ENCODE measurements around the gene PTPN11. TPM values are rescaled to one million over a fixed set of nuclear protein-coding genes. Genes with fewer than 3 reads are reported as not detected.

PTPN11 gene
- total RNA-seq, 1 experiment from 2014 or later: 181 TPM

GRCh38 chr12:112386726-112387125 lies 32.0 kb upstream of the PTPN11 start (continued):
- TF ChIP-seq REST (IDR thresholded peaks at IDR 0.05; ENCODE audit: low read depth): no peak
- no peak for TF ChIP-seq YY1 (IDR thresholded peaks at IDR 0.05; ENCODE audit: extremely low read depth, insufficient replicate concordance, low read depth, low read length)
- no peak for TF ChIP-seq POLR2A (IDR thresholded peaks at IDR 0.05; ENCODE audit: borderline replicate concordance, extremely low read depth, insufficient read depth, insufficient read length)
- no peak for TF ChIP-seq MAX (IDR thresholded peaks at IDR 0.05)
- TF ChIP-seq EZH2phosphoT487 (IDR thresholded peaks at IDR 0.05; ENCODE audit: borderline replicate concordance): no peak

GRCh38 chr12:112389228-112389627 lies 29.5 kb upstream of the PTPN11 start:
- CTCF ChIA-PET: no interaction called here
- Histone ChIP-seq H3K9me3 (ENCODE audit: control insufficient read depth in 1 of 2, insufficient read depth in 1 of 2, low read depth in 1 of 2, low read length in 2 of 2) (no peaks in the 10 kb centered on the region), H2AFZ (ENCODE audit: low read depth, low read length, poor library complexity, severe bottlenecking) (no peak overlapping the region), H3K27ac (ENCODE audit: low read depth, low read length) (no peak overlapping the region), H3K27me3 (ENCODE audit: insufficient read depth, low read length) (no peaks in the 10 kb centered on the region), H3K4me3 (replicated peaks in 1 of 2; ENCODE audit: low read depth in 1 of 2, low read length in 2 of 2) (no peak overlapping the region), H4K20me1 (ENCODE audit: insufficient read depth) (no peaks in the 10 kb centered on the region), H3K9me2 (ENCODE audit: insufficient read depth) (no peaks in the 10 kb centered on the region), H3K4me2 (ENCODE audit: low read length) (no peak overlapping the region), H3K36me3 (ENCODE audit: control insufficient read depth in 1 of 2, insufficient read depth in 2 of 2, low read length in 2 of 2) (no peaks in the 10 kb centered on the region), H3K4me1 (ENCODE audit: control insufficient read depth in 1 of 2, insufficient read depth in 2 of 2, low read length in 2 of 2) (peaks cover 0 to 6% of the 10 kb centered on the region in 2 experiments; a peak in 2 of 4 replicates), H3K79me2 (ENCODE audit: insufficient read depth, low read length) (no peaks in the 10 kb centered on the region), H3K9ac (ENCODE audit: low read length) (no peak overlapping the region)
- DNase-seq (ENCODE audit: low read depth, low spot score) (no peak), ATAC-seq (no peak)
- intact Hi-C loops (cut with micrococcal nuclease): loop anchor here (10.0 kb wide), 3 partner anchors 94 to 354 kb away; partner anchors contain the start of gene NAA25
- BruUV-seq (replicated peaks): no TSS peak
- RAD21 ChIA-PET (ENCODE audit: low non-redundant PET in 1 of 2, low total read pairs in 2 of 2, uncharacterized antibody in 2 of 2, unreplicated experiment in 2 of 2): no interaction called here
- POLR2A ChIA-PET: no interaction called here
- TF ChIP-seq RAD21 (IDR thresholded peaks at IDR 0.05; ENCODE audit: low read depth): no peak
- no peak for TF ChIP-seq MAX (IDR thresholded peaks at IDR 0.05)
- no peak for TF ChIP-seq POLR2A (IDR thresholded peaks at IDR 0.05; ENCODE audit: borderline replicate concordance, extremely low read depth, insufficient read depth, insufficient read length)
- TF ChIP-seq EGR1 (IDR thresholded peaks at IDR 0.05; ENCODE audit: low read depth): no peak
- TF ChIP-seq CEBPB (IDR thresholded peaks at IDR 0.05; ENCODE audit: low read depth): no peak
- TF ChIP-seq EZH2phosphoT487 (IDR thresholded peaks at IDR 0.05; ENCODE audit: borderline replicate concordance): no peak
- TF ChIP-seq SP1 (IDR thresholded peaks at IDR 0.05; ENCODE audit: low read depth): no peak
- no peak for TF ChIP-seq CBX3 (IDR thresholded peaks at IDR 0.05; ENCODE audit: low read depth)
- TF ChIP-seq ZBTB33 (IDR thresholded peaks at IDR 0.05; ENCODE audit: extremely low read depth, insufficient replicate concordance, low read length): no peak
- TF ChIP-seq ZNF274 (IDR thresholded peaks at IDR 0.05; ENCODE audit: low read depth, low read length): no peak
- TF ChIP-seq REST (IDR thresholded peaks at IDR 0.05; ENCODE audit: low read depth): no peak
- no peak for TF ChIP-seq ZFX (IDR thresholded peaks at IDR 0.05)
- TF ChIP-seq SIN3A (IDR thresholded peaks at IDR 0.05; ENCODE audit: low read depth): no peak

Measured in HCT116 (cell line).